ENCODE measurements around the gene TSNAX.

- TF ChIP-seq CTCF (IDR thresholded peaks at IDR 0.05) = no peak
- no peak for TF ChIP-seq POLR2A (IDR thresholded peaks at IDR 0.05)
Observed at GRCh38 chr1:231566496-231566895, 38.0 kb downstream of the TSNAX start.
